GM19397 (cell line): ENCODE results near the gene EVI5L.
"Not testable (repeated sequence)": the region's sequence is repeated elsewhere in the genome, so short reads cannot be mapped to it uniquely, and the experiment has no call there.

ENCODE experiments used
- ATAC-seq: cut with Tn5 transposase; IDR thresholded peaks from one replicate; pipeline ENCODE4 v1.9.1; 2021; ENCODE audit warnings: mild to moderate bottlenecking, moderate library complexity; ENCODE audit not compliant: unreplicated experiment

EVI5L gene

GRCh38 chr19:7816040-7816439 is 14.0 kb upstream of the EVI5L start:
- not testable (repeated sequence) for ATAC-seq

- ATAC-seq, result no peak
Measured at GRCh38 chr19:7817801-7818200, 12.2 kb upstream of the EVI5L start.

GRCh38 chr19:7818806-7819205 is 11.2 kb upstream of the EVI5L start:
- ATAC-seq, result no peak

- no peak for ATAC-seq
Measured at GRCh38 chr19:7819337-7819736, 10.7 kb upstream of the EVI5L start.

GRCh38 chr19:7820588-7820987 is 9.4 kb upstream of the EVI5L start:
- ATAC-seq, result no peak

- ATAC-seq, result no peak
Measured at GRCh38 chr19:7822910-7823515, 7.0 kb upstream of the EVI5L start.

- no peak for ATAC-seq
Measured at GRCh38 chr19:7823686-7824301, 6.2 kb upstream of the EVI5L start.

- ATAC-seq, result no peak
Measured at GRCh38 chr19:7829166-7829520, 875 bp upstream of the EVI5L start.

GRCh38 chr19:7830272-7830771 is 304 bp downstream of the EVI5L start:
- ATAC-seq, result no peak

GRCh38 chr19:7830823-7831222 is 805 bp downstream of the EVI5L start:
- ATAC-seq, result no peak

- ATAC-seq, result no peak
Measured at GRCh38 chr19:7831452-7831851, 1.4 kb downstream of the EVI5L start.

- no peak for ATAC-seq
Measured at GRCh38 chr19:7832009-7832408, 2.0 kb downstream of the EVI5L start.

- no peak for ATAC-seq
Measured at GRCh38 chr19:7832781-7833180, 2.8 kb downstream of the EVI5L start.

- no peak for ATAC-seq
Measured at GRCh38 chr19:7833225-7834099, 3.4 kb downstream of the EVI5L start.

- no peak for ATAC-seq
Measured at GRCh38 chr19:7839476-7839875, 9.5 kb downstream of the EVI5L start.

GRCh38 chr19:7840629-7841028 is 10.6 kb downstream of the EVI5L start:
- ATAC-seq, result no peak

GRCh38 chr19:7841751-7842660 is 12.0 kb downstream of the EVI5L start:
- no peak for ATAC-seq

- no peak for ATAC-seq
Measured at GRCh38 chr19:7842661-7843294, 12.8 kb downstream of the EVI5L start.

GRCh38 chr19:7843521-7843920 is 13.5 kb downstream of the EVI5L start:
- ATAC-seq, result no peak

GRCh38 chr19:7844405-7844804 is 14.4 kb downstream of the EVI5L start:
- ATAC-seq, result no peak
